Lower lobe of right lung (tissue), 2 donors: ENCODE data around the gene EFCAB11. TPM values are rescaled to one million over a fixed set of nuclear protein-coding genes. Genes with fewer than 3 reads are reported as not detected.
A peak's percentile ranks its signal among the peaks of the same experiment; 100 is the strongest.

Experiments used
- ATAC-seq, 2 donors: fragments of 200-7000 bp; cut with Tn5 transposase; one replicate each; pipeline ENCODE4 v1.9.1; 2020 to 2022; ENCODE audit warnings: mild to moderate bottlenecking in 2 of 2, moderate library complexity in 2 of 2
- DNase-seq: peaks from one replicate; pipeline ENCODE4 v3.0.0-alpha.2; 2020
- H3K27ac ChIP-seq: fragments of 200-600 bp; one replicate; pipeline ENCODE4 v1.8.0; 2022
- H3K27me3 ChIP-seq: fragments of 200-600 bp; one replicate; pipeline ENCODE4 v1.8.0; 2022; ENCODE audit warnings: low read depth
- H3K36me3 ChIP-seq: fragments of 200-600 bp; one replicate; pipeline ENCODE4 v1.8.0; 2022; ENCODE audit warnings: mild to moderate bottlenecking
- H3K4me1 ChIP-seq: fragments of 200-600 bp; one replicate; pipeline ENCODE4 v1.8.0; 2022
- H3K4me3 ChIP-seq: fragments of 200-600 bp; one replicate; pipeline ENCODE4 v1.8.0; 2022; ENCODE audit warnings: mild to moderate bottlenecking
- H3K9me3 ChIP-seq: fragments of 200-600 bp; one replicate; pipeline ENCODE4 v1.8.0; 2022
- CTCF ChIP-seq: fragments of 200-600 bp; IDR thresholded peaks from one replicate; pipeline ENCODE4 v1.8.0; 2022; ENCODE audit warnings: antibody characterized with exemption, mild to moderate bottlenecking
- intact Hi-C: fragments of 100-400 bp; cut with DNase I; formaldehyde crosslinking; loops from one replicate; pipeline ENCODE4 v1.11.0; 2022
- total RNA-seq: library from RNA; stranded (reverse); fragmentation: NEBNext Ultra II Directional; extraction: Animal tissue kit (Norgen Biotek cat#: 25700); gene quantifications from one replicate; pipeline ENCODE4 v1.2.1, GENCODE V29; 2021
- donor health status: DM: no; HTN: yes; CAD: no; lungs with severe emphysema.

Gene EFCAB11
- total RNA-seq, 1 donor from 2014 or later: 5.8 TPM

- Histone ChIP-seq H3K27me3 (no peaks in the 10 kb centered on the region), H3K9me3 (no peaks in the 10 kb centered on the region), H3K27ac (no peak overlapping the region), H3K4me1 (no peaks in the 10 kb centered on the region), H3K4me3 (no peak overlapping the region), H3K36me3 (no peaks in the 10 kb centered on the region)
- DNase-seq (no peak), ATAC-seq (no peak)
- intact Hi-C loops: no loop called here
- no peak for TF ChIP-seq CTCF
These were observed 156.2 kb downstream of the EFCAB11 start for GRCh38 chr14:89798212-89798773.

- no peaks in the 10 kb centered on the region for H3K36me3 ChIP-seq
- no peak overlapping the region for H3K27ac ChIP-seq
- no peaks in the 10 kb centered on the region for H3K27me3 ChIP-seq
- no peak for TF ChIP-seq CTCF
- intact Hi-C loops: no loop called here
- no peaks in the 10 kb centered on the region for H3K9me3 ChIP-seq
- H3K4me1 ChIP-seq: no peaks in the 10 kb centered on the region
- DNase-seq (no peak), ATAC-seq (no peak)
- H3K4me3 ChIP-seq: no peak overlapping the region
These were observed 157.4 kb downstream of the EFCAB11 start for GRCh38 chr14:89797148-89797547.

- Histone ChIP-seq H3K4me1 (no peaks in the 10 kb centered on the region), H3K27ac (no peak overlapping the region), H3K36me3 (no peaks in the 10 kb centered on the region), H3K4me3 (no peak overlapping the region), H3K27me3 (no peaks in the 10 kb centered on the region), H3K9me3 (no peaks in the 10 kb centered on the region)
- intact Hi-C loops: no loop called here
- TF ChIP-seq CTCF: no peak
- DNase-seq (no peak), ATAC-seq (no peak)
These were observed 160.4 kb downstream of the EFCAB11 start for GRCh38 chr14:89794096-89794495.

- H3K36me3 ChIP-seq: no peaks in the 10 kb centered on the region
- no peaks in the 10 kb centered on the region for H3K9me3 ChIP-seq
- H3K4me1 ChIP-seq: no peaks in the 10 kb centered on the region
- DNase-seq (no peak), ATAC-seq (no peak)
- no peak overlapping the region for H3K4me3 ChIP-seq
- intact Hi-C loops: no loop called here
- TF ChIP-seq CTCF: no peak
- H3K27ac ChIP-seq: no peak overlapping the region
- H3K27me3 ChIP-seq: no peaks in the 10 kb centered on the region
These were observed 161.2 kb downstream of the EFCAB11 start for GRCh38 chr14:89793367-89793716.

- Histone ChIP-seq H3K9me3 (no peaks in the 10 kb centered on the region), H3K36me3 (no peaks in the 10 kb centered on the region), H3K4me3 (no peak overlapping the region), H3K4me1 (no peaks in the 10 kb centered on the region), H3K27me3 (no peaks in the 10 kb centered on the region), H3K27ac (peak overlapping the region; percentile 28)
- ATAC-seq: peak; percentile 11 to 57
- TF ChIP-seq CTCF: no peak
- intact Hi-C loops: no loop called here
- DNase-seq: no peak
These were observed 161.8 kb downstream of the EFCAB11 start for GRCh38 chr14:89792489-89793366.
